GM23338 (cell line): ENCODE measurements around the gene GAB2. TPM values are rescaled to one million over a fixed set of nuclear protein-coding genes. Genes with fewer than 3 reads are reported as not detected.

ENCODE experiments used
- EZH2 ChIP-seq: fragments of 200-600 bp; sonication (generic); IDR thresholded peaks from one replicate; pipeline ENCODE4 v1.8.0; 2017; ENCODE audit warnings: antibody characterized with exemption, mild to moderate bottlenecking, low read depth; ENCODE audit not compliant: unreplicated experiment
- EZH2phosphoT487 ChIP-seq: fragments of 200-600 bp; sonication (generic); IDR thresholded peaks from one replicate; pipeline ENCODE4 v1.8.1; 2018; ENCODE audit warnings: antibody characterized with exemption; ENCODE audit not compliant: unreplicated experiment
- NANOG ChIP-seq: IDR thresholded peaks from 2 replicates; pipeline ENCODE4 v1.6.1; 2016; ENCODE audit warnings: antibody characterized with exemption, borderline replicate concordance
- POLR2AphosphoS5 ChIP-seq: IDR thresholded peaks from 2 replicates; pipeline ENCODE4 v1.6.1; 2016; ENCODE audit warnings: antibody characterized with exemption, low read depth
- ZNF462 ChIP-seq: fragments of 250-450 bp; sonication (Bioruptor Pico); IDR thresholded peaks from 2 replicates; pipeline ENCODE4 v1.5.0; 2020; ENCODE audit warnings: mild to moderate bottlenecking, moderate library complexity
- polyA plus RNA-seq: library from polyadenylated mRNA; unstranded; fragments of >200 nt; fragmentation: Nextera tagmentation; extraction: Ambion mirVana; gene quantifications from 2 replicates; pipeline ENCODE4 v1.2.1, GENCODE V29; 2016
- total RNA-seq: library from RNA; depleted of rRNA; stranded (reverse); fragments of >200 nt; shearing (Covaris generic); gene quantifications from 2 replicates; pipeline ENCODE4 v1.2.3, GENCODE V29; 2014
- TF ChIP-seq, protein P1 (sequence below): IDR thresholded peaks from one replicate; pipeline ENCODE4 v1.6.1; 2018; ENCODE audit warnings: antibody characterized with exemption; ENCODE audit not compliant: unreplicated experiment

GAB2 gene
- total and polyA plus RNA-seq, 2 experiments from 2014 or later = 2.0 to 10.8 TPM

GRCh38 chr11:78216021-78216420 is 201.6 kb downstream of the GAB2 start (continued):
- TF ChIP-seq ZNF462 (CRISPR knock-in tag) = no peak
- no peak for TF ChIP-seq POLR2AphosphoS5
- no peak for TF ChIP-seq NANOG
- no peak for TF ChIP-seq EZH2phosphoT487
- TF ChIP-seq, protein P1, sequence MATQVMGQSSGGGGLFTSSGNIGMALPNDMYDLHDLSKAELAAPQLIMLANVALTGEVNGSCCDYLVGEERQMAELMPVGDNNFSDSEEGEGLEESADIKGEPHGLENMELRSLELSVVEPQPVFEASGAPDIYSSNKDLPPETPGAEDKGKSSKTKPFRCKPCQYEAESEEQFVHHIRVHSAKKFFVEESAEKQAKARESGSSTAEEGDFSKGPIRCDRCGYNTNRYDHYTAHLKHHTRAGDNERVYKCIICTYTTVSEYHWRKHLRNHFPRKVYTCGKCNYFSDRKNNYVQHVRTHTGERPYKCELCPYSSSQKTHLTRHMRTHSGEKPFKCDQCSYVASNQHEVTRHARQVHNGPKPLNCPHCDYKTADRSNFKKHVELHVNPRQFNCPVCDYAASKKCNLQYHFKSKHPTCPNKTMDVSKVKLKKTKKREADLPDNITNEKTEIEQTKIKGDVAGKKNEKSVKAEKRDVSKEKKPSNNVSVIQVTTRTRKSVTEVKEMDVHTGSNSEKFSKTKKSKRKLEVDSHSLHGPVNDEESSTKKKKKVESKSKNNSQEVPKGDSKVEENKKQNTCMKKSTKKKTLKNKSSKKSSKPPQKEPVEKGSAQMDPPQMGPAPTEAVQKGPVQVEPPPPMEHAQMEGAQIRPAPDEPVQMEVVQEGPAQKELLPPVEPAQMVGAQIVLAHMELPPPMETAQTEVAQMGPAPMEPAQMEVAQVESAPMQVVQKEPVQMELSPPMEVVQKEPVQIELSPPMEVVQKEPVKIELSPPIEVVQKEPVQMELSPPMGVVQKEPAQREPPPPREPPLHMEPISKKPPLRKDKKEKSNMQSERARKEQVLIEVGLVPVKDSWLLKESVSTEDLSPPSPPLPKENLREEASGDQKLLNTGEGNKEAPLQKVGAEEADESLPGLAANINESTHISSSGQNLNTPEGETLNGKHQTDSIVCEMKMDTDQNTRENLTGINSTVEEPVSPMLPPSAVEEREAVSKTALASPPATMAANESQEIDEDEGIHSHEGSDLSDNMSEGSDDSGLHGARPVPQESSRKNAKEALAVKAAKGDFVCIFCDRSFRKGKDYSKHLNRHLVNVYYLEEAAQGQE = no peak
- TF ChIP-seq EZH2 = no peak
